Lung microvascular endothelial cell (primary cell): ENCODE results near the gene CREB3L4. TPM values are rescaled to one million over a fixed set of nuclear protein-coding genes. Genes with fewer than 3 reads are reported as not detected.
A peak's percentile ranks its signal among the peaks of the same experiment; 100 is the strongest.

Experiments used
- DNase-seq, 2 donors: peaks; one replicate each; pipeline versions ENCODE4 v3.0.0 to v3.0.0-alpha.2; 2010; ENCODE audit warnings: low read depth in 2 of 2
- total RNA-seq: library from RNA; depleted of rRNA; stranded (reverse); fragments of >200 nt; gene quantifications from 2 replicates; pipeline ENCODE4 v1.2.1, GENCODE V29; 2014

The CREB3L4 gene
- total RNA-seq, 1 donor from 2014 or later: 5.0 TPM

DNA sequence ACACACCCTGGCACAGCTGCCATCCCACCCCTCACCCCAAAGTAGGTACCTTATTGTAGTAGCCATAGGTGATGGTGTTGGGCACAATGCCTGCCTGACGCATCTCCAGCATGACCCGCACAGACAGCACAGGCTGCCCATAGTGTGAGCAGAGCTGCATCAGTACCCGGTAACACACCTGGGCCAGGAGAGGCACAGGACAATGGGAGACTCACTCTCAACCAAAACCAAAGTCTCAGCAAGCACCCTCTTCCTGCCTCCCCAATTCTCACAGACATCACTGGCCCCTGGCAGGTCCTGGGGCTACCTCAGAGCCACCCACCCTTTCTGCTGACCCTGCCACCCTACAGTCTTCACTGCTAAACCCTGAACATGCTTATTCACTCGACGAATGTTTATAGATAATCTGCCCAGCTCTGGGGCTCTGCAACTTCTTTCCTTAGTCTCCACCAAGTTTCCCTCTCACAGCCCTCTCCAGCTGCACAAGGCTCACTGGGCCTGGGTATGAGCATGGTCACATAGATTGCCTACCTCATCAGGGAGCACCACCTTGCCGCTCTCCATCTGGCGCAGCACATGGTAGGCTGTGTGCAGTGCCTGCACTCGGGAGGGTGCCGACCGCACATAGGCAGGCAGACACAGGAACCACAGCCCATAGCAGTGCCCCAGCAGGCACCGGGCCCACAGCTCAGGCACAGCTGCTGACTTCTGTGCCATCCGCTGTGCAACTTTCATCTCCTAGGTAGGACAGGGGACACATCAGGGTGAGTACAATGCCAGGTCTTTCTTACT, 31.5 kb upstream of the CREB3L4 start:
- DNase-seq: no peak

DNA sequence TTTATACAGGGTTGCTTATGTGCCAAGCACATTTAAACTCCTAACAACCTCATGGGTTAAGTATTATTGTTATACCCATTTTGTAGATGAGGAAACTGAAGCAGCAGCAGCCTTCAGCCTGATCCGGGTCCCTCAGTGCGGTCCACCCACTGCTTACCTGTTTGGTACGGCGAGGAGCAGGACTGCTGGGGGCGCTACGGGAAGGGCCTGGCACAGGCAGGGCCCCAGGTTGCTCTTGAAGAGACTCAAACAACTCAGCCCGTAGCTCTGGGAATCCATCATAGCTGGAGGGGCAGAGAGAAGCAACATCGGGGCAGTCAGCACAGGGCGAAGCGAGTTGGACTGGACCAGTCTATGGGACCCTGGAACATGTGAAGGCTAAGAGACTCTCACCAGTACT, 30.4 kb upstream of the CREB3L4 start:
- no peak for DNase-seq

DNA sequence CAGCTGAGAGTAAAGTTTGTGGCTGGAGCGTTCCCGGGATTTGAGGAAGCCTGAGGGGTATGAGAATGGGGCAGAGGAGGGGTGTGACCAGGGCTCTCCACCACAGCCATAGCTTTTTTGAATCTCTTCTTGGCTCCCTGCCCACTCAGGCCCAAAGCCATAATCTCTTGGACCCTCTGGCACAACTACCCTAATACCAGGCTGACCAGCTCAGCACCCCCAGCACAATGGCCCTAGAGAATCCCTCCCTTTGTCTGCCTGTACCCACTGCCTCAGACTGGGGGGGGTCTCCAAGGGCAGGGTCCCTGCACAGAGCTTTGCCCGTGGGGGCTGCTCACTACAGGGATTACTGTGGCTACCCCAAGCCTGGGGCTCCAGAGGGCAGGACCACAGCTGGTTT, 28.7 kb upstream of the CREB3L4 start:
- DNase-seq: no peak

DNA sequence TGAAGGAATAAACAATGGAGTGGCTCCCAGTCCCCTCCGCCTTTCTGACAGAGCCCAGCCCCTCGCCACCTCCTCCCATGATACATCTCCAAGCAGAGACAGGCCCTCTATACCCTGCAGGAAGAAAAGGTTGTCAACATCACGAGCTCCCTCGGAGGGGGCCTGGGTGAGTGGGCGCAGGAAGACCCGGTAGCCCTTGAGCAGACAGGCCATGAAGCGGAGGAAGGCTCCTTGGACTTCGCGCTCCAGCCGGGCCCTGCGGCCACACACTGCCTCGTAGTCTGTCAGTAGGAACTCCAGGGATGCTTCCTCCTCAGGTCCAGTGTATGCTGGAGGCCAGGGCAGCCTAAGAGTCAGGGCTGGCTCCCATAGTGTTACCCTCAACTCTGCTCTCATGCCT, 28.2 kb upstream of the CREB3L4 start:
- no peak for DNase-seq

DNA sequence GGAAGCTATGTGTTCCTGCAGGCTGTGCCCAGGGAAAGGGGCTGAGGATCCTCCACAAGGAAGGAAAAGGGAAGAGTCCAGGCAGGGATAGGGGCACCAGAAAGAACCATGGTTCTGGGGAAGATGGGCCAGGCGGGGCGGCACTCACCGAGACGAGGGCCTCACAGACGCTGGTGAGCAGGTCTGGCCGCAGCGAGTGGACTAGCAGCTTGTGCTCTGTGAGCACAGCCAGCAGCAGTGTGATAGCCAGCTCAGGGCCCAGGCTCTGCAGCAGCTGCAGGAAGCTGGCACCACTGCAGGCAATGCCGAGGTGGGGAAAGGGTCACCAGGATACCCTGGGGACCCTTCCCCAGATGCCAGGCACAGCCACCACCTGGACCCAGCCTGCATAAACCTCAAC, 26.9 kb upstream of the CREB3L4 start:
- no peak for DNase-seq

DNA sequence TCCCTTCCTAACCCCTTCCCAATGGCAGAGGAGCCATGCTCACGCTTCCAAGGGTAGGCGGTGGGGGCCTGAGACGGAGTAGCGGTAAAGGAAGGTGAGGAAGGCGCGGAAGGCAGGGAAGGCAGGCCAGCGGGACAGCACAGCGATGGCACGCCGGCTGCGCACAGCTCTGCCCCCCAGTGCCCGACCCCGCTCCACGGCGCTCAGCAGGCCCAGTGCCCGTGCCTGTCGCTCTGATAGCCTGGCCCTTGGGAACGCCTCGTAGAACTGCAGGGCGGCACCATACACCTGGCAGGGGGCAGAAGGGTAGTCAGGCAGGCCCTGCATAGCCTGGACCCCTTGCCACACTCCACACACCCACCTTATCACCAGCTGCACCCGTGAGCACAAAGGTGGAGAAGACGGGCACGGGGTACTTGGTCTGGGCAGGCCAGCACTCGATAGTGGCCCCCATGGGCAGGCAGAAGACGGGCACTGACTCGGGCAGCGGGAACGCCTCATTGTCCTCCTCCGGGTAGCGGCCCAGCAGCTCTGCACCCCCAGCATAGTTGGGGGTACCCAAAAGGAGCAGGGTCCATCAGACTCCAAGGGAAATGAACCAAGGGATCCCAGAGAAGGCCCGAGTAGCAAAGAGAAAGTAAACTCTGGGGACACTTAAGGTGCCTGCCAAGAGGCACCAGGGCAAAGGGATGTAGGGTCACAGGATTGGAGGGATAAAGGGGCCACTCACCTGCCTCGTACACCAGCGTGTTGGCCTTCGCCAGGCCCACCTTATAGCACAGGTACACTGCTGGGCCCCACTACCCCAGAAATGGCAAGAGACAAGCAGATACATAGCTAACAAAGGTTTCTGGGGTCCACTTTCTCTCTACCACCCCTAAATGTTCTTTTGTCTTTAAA, 25.6 kb upstream of the CREB3L4 start:
- DNase-seq: no peak

DNA sequence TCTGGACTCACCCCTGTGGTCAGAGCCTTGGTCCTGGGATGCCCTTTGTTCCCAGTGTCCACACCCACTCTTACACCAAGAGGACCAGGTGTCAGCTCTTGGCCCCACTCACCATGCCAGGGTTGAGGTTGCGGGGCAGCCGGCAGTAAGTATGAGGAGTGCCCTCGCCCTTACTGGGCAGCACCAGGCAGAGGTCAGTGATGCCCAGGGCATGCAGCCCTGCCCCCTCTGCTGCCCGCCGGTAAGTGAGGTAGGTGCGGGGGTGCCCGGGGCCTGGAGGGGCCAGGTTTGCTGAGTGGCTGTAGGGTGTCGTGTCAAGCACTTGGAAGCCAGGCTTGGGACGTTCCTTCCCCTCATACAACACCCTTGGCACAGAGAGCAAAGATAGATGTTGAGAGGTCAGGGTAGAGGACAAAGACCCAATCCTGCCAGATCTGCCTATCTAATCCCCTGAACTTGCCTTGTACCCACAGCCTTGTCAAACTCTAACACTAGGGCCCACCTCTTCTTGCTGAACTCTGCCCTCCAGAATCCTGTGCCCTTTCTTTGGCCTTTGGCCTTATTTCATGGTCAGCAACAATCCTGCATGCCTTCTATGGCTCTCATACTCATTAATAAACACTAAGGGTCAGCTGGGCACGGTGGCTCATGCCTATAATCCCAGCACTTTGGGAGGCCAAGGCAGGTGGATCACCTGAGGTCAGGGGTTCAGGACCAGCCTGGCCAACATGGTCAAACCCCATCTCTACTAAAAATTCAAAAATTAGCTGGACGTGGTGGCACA, 24.7 kb upstream of the CREB3L4 start:
- no peak for DNase-seq

DNA sequence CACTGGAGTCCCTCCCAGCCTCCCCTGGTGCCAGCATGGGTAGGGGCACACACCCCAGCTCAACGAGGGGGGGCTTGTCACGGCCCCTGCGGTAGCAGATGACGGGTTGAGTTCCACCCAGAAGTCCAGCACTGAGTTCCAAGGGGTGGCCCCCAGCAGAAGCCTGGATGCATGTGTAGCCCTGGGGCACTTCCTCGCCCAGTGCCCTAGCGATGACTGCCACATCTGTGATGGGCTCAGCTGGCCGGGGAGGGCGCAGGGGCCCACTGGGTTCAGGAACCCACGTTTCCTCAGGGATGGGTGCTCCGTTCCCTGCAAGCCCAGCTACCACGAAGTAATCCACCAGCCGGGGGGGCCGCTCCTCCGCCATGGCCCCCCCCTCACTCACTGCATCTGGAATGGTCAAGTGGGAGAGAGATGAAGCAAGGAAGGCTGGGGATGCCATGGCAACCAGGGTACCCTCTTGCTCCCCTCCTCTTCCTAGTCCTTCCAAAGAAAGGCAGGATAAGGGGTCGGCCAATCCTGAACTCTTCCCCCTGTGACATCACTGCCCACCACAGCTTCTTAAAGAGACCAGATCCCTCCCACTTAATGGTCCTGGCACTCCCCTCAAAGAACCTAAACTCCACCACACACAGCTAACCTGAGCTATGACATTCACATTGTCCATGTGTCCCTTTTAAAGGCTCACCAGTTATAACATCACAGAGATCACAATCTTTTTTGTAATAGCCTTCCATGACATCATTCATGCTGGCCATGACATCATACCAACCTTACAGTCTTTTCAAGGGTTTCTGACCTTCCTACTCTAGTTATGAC, 23.5 kb upstream of the CREB3L4 start:
- no peak for DNase-seq

DNA sequence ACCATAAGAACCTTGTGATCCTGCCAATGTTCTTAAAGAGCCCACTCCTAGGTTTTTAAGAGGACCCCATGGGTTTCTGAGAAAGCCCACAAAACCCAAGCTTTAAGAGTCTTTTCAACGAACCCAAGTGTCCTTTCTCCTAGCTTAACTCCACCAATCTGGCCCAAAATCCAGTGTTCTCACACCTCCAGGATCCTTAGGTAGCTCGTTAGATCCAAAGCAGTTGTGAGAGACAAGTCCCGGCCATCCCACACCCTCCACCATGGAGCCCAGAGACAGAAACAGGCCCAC, 22.9 kb upstream of the CREB3L4 start:
- no peak for DNase-seq

DNA sequence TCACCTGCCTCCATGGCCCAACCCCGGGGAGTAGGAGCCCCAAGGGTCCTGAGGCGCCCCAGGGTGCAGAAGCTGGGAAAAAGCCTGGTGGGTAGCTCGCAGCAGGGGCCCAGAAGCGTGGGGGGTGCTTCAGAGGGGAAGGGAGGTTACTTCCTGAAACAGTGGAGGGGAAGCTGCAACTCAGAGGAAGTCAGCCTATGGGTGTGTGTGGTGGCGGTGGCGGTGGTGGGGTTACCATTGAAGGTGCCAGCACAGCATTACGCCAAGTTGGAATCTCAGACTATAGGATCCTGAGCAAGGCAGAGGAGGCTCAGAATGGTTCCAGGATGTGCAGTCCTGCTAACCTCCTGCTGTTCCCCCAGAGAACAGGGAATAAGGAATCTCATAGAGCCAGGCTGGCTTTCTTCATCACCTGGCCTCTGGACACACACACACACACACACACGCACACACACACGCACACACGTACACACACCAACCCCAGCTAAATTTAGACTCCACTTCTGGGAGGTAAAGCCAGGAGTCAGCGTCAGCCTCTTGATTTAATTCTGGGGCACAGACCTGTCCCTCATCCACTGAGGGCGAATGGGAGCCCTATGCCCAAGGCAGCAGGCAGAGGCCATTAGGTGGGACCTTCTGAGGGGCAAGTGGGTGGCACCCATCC, 22.4 kb upstream of the CREB3L4 start:
- peak; percentile 47 to 66 for DNase-seq

DNA sequence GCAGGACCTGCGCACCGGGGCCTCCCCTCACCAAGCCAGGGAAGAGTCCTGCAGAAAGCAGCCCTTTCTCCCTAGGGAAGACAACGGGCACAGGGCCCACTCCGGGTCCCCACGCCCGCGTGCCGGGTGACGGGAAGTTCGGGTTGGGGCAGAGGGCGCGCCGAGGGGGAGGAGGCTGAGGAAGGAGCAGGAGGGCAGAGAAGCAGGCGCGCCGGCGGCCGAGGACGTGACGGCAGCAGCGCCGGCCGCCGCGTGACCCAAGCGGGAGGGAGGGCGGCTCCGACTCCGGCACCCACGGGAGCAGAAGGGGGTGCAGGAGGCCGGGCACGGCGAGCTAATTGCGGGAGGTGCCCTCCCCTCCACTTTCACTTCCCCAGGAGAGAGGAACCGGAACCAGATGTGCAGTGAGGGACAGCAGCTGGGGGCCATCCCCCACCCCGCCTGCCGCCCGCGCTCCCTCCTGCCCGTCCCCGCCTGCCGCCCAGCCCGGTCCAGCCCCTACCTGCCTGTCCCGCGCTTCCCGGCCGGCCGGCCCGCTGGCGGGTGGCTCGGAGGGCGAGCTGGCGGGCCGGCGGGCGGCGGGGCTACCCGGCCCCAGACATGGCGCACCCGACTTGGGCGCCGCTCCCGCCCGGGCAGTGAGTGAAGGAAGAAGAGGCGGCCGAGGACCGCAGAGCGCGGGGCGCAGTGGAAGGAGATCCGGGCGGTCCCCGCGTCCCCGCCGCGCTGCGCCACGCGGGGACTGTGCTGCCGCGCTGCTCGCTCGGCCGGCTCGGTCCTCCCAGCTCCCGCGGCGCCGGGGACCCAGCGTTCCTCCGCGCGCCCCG, 21.7 kb upstream of the CREB3L4 start:
- peak; percentile 79 to 82 for DNase-seq

DNA sequence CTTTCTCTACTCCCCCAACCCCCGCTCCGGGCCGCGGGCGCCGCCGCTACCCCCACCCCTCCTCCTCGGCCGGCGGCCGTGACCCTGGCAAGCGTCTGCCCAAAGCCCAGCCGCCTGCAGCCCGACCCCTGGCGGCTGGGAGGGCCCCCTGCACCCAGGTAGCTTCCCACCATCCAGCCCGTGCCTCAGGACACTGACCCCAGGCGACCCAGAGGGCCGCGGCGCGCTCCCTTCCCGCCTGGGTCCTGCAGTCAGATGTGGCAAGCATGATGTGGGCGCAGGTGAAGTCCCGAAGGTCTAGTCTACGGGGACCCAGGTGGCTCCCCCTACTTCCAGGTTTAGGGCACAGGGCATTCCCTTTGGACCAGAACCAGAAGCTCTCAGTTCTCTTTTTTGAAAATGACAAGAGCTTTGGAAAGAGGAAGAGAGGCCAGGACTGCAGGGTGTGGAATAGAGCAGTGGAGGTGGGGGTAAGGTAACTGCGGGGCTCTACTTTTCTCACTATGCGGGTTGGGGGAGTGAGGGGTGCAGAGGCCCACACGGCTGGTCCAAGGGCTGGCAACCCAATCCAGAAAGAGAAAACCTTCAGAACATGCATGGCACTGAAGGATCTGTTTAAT, 21.0 kb upstream of the CREB3L4 start, which contains the start of gene DENND4B:
Gene DENND4B, minus strand, starts transcription at position 97 of the 620 bp plus-strand sequence. CDS start 2,344 bp downstream, outside the sequence.
- DNase-seq: peak; percentile 83 to 86

DNA sequence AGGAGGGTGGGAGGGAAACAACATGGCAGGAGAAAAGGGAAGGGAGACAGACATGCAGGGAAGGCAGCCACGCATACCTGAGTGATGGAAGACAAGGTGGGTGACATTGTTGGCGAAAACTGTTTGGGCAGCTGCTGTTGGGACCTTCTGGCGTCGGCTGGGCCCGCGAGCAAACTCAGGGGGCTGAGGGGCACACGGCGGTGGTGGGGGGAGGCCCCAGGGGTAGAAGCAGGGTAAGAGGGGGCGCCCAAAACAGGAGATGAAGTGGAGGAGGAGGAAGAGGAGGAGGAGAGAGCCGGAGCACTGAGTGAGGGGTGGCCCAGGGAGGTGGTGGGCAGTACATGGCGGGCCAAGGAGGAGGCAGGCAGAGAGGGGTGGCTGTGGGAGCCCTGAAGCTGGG, 16.5 kb upstream of the CREB3L4 start:
- DNase-seq: no peak

DNA sequence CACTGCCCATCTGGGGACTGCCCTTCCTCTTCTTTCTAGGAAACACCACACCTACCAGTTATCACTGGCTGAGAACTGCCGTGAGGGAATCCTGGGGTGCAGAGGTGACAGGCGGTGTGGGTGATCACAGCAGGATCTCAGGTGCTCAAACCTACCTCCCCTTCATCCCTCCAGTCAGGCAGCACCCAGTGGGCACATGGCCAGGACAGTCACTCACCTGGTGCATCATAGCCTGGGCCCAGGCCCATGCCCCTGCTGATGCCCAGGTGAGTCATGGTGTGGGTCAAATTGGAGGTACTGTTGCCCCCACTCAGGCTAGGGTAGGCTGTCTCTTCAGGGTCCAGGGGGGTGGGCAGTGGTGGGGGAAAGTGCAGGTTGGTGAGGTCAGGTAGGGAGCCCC, 15.9 kb upstream of the CREB3L4 start:
- no peak for DNase-seq

DNA sequence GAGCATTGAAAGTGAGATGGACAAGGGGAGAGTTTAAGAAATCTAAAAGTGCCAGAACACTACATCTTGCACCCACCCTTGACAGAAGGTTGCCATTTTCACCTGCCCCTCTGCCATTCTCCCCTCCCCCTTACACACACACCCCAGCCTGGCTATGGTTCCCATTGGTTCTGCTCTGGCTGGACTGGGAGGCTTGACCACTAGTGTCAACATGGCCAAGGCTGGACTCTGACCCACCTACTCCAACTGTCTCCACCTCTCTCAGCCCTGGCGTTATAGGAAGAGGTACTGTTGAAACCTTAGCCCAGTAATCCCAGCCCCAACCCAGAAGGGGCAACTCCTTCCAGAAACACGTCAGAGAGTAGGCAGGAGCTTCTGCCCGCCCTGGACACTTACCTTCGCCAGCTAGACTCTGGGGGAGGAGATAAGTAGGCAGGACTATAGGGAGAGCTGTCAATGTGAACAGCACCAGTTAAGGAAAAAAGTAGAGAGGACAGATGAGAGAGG, 13.8 kb upstream of the CREB3L4 start:
- no peak for DNase-seq

DNA sequence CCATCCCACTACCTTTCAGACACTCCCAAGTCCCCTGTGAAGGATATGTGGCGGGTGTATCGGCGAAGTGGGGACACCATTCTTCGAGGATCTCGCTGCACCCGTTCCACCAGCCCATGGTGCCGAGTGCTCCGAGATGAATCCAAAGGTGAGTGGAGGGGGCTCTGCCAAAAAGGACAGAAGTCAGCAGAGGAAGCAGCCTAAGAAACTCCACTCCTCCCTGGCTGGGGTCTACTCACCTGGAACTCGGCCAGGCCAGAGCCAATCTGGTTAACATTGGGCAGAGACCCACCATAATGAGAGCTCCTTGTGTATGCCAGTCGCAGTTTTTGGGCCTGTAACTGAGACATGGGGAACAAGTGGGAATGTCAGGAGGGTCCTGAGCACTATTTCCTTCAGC, 12.9 kb upstream of the CREB3L4 start:
- no peak for DNase-seq

DNA sequence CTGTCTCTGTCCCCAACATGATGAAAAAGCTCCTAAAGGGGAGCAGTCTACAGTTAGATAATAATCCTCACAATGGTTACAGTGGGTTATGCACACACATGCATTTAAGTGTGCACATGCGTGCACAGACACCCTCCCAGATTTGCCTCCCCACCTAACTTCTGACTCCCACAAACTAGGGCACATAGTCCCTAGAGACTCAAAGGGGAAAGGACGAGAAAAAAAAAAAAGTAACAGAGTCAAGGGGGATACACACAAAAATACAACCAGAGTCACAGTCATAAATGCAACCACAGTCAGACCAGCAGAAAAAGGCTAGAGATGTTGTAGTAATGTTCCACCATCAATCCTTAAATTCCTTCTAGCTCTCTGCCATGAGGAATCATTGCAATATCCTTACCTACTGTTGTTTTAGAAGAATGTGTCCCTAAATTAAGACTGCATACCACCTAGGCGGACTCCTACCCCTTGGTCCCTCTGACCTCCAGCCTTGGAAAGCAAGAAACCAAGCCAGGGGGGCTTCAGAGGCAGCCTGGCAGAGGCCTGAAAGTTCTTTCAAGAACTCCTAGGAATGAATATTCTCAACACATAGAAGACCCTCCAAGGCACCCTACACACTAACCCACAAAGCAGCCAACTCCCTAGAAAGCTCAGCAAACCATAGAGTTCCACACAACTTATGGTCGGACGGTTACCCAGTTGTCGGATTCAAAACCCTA, 10.5 kb upstream of the CREB3L4 start:
- no peak for DNase-seq

DNA sequence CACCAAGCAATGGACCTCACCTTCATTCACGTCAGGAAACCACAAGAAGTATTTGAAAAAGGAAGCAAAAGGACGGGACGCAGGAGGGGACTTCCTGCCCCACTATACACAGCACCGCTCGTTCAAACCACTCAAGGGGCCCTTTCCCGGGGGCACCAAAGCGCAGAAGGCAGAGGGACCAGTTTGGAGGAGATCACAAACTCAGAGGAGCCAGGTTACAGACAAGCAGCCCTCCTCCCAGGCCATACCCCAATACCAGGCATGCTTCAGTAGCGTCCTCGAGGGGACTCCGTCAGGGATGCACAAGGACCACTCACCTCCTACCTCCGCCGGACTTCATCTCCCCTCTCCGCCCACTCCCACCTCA, 10.0 kb upstream of the CREB3L4 start:
- DNase-seq: peak; percentile 16 to 17
